Adrenal gland (tissue), 5 donors: Measurements from ENCODE around the gene TTF2.

ENCODE experiments used
- POLR2A ChIP-seq, 2 donors: fragments of 450-650 bp; IDR thresholded peaks; one replicate each; pipeline ENCODE4 v1.6.1; 2017; ENCODE audit warnings: antibody characterized with exemption in 2 of 2, mild to moderate bottlenecking in 2 of 2, moderate library complexity in 1 of 2
- TF ChIP-seq, protein P1 (sequence below), 6 experiments: fragments of 450-650 bp in 4 of 6; fragments of 200-600 bp in 2 of 6; sonication (generic) in 1 of 6; IDR thresholded peaks; 1 replicate in 5 of 6; 2 replicates in 1 of 6; pipeline versions ENCODE4 v1.5.1 to v1.8.0; 2016 to 2021; ENCODE audit warnings: antibody characterized with exemption in 6 of 6, mild to moderate bottlenecking in 2 of 6, moderate library complexity in 1 of 6
- donor health status: DM: no; HTN: no; CAD: no.

DNA sequence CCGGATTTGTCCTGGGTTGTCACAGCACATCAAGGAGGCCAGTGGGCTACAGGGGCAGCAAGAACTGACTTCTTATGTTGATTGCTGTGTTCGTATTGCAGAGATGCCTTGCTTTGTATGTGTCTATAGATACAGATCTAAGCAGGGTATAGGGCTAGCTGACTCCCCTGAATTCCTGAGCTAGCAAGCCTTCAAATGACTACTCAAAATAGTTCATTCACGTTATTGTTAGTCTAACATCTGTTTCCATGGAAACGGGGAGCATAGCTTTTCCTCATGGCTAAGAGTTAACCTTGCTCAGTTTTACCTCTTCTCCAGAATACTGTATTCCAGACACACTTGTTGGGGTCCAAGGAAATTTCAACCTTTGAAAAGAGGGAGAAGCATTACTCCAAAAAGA is 37.3 kb downstream of the TTF2 start:
- TF ChIP-seq, protein P1, sequence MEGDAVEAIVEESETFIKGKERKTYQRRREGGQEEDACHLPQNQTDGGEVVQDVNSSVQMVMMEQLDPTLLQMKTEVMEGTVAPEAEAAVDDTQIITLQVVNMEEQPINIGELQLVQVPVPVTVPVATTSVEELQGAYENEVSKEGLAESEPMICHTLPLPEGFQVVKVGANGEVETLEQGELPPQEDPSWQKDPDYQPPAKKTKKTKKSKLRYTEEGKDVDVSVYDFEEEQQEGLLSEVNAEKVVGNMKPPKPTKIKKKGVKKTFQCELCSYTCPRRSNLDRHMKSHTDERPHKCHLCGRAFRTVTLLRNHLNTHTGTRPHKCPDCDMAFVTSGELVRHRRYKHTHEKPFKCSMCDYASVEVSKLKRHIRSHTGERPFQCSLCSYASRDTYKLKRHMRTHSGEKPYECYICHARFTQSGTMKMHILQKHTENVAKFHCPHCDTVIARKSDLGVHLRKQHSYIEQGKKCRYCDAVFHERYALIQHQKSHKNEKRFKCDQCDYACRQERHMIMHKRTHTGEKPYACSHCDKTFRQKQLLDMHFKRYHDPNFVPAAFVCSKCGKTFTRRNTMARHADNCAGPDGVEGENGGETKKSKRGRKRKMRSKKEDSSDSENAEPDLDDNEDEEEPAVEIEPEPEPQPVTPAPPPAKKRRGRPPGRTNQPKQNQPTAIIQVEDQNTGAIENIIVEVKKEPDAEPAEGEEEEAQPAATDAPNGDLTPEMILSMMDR (IDR thresholded peaks at IDR 0.05) = no peak
- no peak for TF ChIP-seq POLR2A (IDR thresholded peaks at IDR 0.05)
